GM21528 (cell line): Measurements from ENCODE around the gene KCTD5.

Experiments used
- ATAC-seq: cut with Tn5 transposase; IDR thresholded peaks from one replicate; pipeline ENCODE4 v1.9.1; 2021; ENCODE audit warnings: mild to moderate bottlenecking, moderate library complexity; ENCODE audit not compliant: unreplicated experiment, low FRiP score

Gene KCTD5

GRCh38 chr16:2707368-2708289, 25.3 kb downstream of the KCTD5 start:
- ATAC-seq = no peak

- no peak for ATAC-seq
Observed at GRCh38 chr16:2708290-2708639, 25.9 kb downstream of the KCTD5 start.

DNA sequence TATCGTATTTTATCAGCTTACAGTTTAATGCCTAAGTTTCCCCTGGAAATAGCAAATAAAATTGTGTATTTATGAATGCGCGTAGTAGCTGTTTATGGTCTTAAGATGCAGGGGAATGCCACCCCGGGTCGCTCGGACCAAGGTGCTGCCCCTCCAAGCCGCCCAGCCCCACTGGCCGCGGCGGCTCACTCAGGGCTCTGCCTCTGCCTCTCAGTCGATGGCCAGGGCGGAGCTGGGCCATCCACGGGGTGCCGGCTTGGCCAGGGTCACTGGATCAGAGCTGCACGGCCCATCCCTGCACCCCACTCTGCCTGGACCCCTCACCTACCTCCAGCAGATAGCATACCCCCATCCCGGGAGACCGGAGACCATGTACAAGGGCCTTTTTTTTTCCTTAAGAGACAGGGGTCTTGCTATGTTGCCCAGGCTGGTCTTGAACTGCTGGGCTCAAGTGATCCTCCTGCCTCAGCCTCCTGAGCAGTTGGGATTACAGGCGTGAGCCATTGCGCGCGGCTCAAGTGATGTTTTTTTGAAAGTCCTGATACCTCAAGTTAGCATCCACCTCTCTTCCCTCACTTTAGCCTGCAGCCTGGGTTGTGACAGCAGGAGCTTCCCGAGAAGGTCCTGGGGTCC, 26.7 kb downstream of the KCTD5 start:
- ATAC-seq = no peak

GRCh38 chr16:2709588-2709984, 27.3 kb downstream of the KCTD5 start:
- ATAC-seq = no peak

DNA sequence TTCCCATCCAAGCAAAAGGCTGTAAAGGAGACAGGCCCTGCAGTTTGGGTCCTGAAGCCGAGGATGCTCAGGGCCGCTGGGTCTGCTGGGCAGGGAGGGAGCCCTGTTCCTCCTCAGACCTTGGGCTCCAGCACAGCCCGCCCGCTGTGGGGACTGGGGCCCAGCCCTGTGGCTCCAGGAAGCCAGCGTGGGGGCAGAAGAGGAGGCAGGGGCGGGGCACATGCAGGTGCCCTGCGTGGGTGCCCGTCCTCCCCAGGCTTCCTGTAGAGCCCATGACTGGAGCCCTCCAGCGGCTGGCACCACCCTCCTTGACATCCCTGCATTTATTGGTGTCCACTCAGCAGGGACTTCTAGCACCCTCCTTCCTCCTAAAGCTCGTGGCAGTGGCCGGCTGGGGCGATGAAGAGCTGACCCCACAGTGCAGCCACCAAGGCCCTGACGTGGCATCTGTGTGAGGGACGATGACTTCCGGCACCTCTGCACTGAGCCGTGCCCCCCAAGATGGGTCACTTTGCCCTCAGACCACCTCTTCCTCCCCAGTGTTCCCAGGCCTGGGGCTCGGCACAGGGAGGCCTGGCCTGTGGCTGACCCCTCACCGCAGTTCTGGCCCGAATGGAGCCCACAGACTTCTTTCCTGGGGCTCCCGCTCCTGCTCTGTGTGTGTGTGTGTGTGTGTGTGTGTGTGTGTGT, 27.8 kb downstream of the KCTD5 start:
- ATAC-seq = no peak

DNA sequence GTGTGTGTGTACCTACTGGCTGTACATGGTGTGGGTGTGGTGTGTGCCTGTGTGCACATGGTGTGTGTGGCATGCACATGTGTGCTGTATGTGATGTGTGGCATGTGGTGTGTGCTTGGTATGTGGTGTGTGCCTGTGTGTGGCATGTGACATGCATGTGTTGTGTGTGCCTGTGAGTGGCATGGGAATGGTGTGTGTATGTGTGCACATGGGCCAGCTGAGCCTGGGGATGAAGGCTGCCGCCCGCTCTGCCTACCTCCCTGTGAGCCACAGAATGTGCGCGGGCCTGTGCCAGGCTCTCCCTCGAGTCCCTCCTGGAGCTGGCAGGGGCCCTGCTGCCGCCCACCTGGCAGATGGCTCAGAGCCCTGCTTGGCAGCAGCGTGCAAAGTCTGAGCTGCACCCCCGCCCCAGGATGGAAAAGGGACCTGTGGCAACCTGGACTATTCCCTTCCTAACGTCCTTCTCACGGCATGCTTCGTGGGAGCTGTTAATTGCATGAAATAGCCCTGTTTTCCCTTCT, 28.4 kb downstream of the KCTD5 start:
- no peak for ATAC-seq

- no peak for ATAC-seq
Observed at GRCh38 chr16:2711370-2712062, 29.2 kb downstream of the KCTD5 start.

DNA sequence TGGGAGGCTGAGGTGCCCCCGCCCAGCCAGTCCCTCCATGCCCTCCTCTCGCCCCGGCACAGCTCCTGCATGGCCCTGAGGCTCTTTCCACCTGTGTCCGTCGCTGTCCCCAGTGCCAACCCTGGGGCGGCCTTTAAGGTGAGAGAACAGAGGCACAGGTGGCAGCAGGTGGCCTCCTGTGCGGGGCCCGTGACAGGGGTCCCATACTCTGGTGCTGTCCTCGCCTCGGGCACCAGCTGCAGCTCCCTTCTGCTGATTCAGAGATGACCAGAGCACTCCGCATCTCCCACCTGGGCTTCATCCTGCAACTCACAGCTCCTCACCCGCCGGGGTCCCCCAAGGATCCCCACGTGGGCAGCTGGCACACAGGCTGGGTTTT, 29.7 kb downstream of the KCTD5 start:
- ATAC-seq = no peak

DNA sequence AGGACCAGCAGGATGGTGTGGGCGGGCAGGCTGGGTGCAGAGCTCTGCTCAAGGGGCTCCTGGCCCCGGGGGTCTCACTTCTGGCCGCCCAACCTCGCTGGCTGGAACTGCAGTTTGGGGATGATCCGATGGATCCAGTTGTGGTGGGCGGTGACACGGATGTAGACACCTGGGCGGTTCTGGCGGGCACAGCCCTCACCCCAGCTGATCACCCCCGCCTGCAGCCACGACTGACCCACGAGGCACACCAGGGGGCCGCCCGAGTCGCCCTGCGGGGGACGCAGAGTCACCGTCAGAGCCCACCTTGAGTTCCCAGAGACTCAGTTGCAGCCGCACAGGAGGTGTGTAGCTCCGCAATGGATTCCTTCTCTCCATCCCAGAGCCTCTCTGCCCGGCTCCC, 30.2 kb downstream of the KCTD5 start:
- no peak for ATAC-seq

GRCh38 chr16:2713523-2713922, 31.2 kb downstream of the KCTD5 start:
- ATAC-seq = no peak

GRCh38 chr16:2713985-2714774, 31.9 kb downstream of the KCTD5 start:
- ATAC-seq = no peak

DNA sequence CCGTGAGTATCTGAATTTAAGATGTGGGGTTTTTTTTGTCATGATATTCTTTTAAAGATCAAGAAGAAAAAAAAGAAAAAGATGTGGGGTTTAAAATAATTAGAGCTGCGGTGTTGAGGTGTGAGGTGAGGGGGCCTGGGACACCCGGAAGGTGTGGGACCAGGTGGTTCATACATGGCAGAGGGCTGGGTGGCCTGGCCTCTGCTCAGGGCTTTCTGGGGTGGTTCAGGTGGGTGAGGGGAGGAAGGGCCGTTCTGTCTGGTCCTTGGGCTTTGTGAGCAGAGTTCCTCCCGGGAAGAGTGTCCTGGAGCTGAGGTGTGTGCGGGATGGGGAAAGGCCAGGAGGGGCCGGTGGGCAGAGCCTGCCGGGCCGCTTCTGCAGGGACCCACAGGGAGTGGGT, 32.7 kb downstream of the KCTD5 start:
- no peak for ATAC-seq

DNA sequence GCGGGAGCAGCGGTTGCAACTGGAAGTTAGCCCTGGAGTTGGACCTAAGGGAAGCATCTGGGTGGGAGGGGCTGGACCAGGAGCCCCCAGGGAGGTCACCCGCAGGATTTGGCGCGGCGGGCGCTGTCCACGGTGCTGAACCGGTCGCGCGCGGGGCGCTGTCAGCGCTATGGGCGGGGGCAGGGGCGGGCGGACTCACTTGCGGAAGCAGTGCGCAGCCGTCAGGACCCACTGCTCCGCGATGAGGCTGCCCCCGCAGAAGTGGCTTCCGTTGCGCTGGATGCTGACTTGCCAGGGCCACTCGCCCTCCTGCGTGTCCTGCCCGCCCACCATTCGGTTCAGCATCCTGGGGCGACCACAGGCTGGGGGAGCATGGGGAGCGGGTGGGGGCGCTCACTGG, 33.2 kb downstream of the KCTD5 start:
- ATAC-seq = no peak

- ATAC-seq = no peak
Observed at GRCh38 chr16:2715966-2716885, 33.9 kb downstream of the KCTD5 start.

- no peak for ATAC-seq
Observed at GRCh38 chr16:2716948-2717347, 34.6 kb downstream of the KCTD5 start.

DNA sequence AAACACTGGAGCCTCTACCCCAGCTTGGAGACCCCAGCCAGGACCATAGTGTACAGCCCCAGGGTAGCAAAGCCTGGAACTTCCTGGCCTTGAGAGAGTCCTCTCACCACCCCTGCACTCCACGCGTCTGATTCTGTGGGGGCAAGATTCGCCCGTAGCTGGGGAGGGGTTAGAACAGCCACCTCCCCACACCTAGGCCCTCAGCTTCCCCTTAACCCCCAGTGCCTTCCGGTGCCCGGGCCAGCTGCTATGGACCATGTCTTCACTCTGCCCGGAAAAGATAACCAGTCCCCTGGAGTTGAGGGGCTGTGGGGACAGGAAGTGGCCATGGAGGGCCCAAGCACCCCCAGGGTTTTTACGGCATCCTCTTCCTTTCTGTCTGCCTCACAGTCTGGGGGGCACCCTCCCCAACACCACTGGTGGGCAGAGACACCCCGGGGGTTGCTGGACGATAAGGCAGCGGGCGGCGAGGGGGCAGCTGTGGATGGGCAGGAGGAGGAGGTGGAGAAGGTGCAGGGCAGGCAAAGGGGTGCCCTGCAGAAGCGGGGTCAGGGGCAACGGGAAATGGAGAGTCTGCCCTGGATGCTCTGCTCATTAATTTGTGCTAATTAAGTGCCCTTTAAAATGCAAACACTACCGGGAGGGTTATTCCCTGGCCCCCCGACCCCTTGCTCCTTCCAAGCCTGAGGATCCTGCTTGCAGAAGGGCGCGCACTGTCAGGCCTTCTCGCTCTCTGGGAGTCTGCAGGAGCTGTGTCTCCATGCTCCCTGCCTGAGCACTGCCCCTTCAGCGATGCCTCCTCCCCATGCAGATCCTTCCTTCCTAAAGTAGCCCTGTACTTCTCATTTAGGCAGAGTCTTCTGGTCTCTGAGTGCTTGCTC, 35.3 kb downstream of the KCTD5 start:
- ATAC-seq = no peak

DNA sequence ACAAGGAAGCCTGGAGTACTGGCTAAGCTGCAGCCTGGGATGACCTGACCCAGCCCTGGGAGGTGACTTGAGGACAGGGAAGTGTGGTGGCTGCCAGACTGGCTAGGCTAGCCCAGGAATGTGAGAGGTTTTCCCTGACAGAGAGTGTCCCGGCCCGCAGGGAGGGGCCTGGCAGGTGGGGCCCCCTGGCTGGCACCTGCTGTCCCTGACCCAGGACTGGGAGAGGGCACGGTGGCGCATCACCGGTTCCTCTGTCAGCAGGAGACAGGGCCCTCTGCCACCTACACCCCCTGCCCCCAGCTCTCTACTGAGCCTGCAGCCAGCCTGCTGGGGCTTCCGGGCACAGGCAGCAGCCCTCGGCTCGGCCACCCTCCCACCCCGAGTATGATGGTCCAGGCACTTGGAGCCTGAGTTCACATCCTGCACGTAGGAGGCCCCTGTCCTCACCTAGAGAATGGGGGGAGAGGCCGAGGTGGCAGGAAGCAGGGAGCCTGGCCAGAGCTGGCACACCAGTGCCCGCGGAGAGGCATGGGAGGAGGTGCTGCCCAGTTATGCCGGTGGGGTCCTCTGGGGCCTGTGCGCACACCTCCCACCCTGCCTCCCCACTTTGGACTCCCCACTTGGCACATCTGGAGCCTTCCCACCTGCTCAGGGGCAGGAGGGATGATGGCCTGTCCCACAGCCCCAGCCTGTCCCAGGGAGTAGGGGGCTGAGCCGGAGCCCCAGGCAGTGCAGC, 37.2 kb downstream of the KCTD5 start:
- no peak for ATAC-seq
